ENCODE data around the gene TMSB15C.

TMSB15C gene

GRCh38 chrX:104041003-104041402 lies 35.0 kb downstream of the TMSB15C start:
- no peak for DNase-seq

GRCh38 chrX:104039689-104040505 lies 36.1 kb downstream of the TMSB15C start, which contains the start of gene H2BW2:
Gene H2BW2 (plus strand): TSS chrX:104039956. CDS start chrX:104039995, 39 bp downstream.
- DNase-seq: no peak
